DLD1 (cell line): Measurements from ENCODE around the gene ZBTB45.

ENCODE experiments used
- in situ Hi-C: cut with HindIII; loops from 2 replicates; pipeline ENCODE4 v1.10.0; 2017; ENCODE audit warnings: low sequenced_read_pairs

The ZBTB45 gene

GRCh38 chr19:58519355-58520256 lies at the start of gene ZBTB45:
TSS of gene ZBTB45 (minus strand) at chr19:58519810. CDS start at chr19:58517673, 2,137 bp downstream.
- in situ Hi-C loops, result no loop called here

GRCh38 chr19:58568453-58569130 lies 49.0 kb upstream of the ZBTB45 start:
- in situ Hi-C loops, result no loop called here

GRCh38 chr19:58566989-58567388 lies 47.4 kb upstream of the ZBTB45 start:
- in situ Hi-C loops, result no loop called here

GRCh38 chr19:58563823-58564222 lies 44.2 kb upstream of the ZBTB45 start:
- in situ Hi-C loops, result no loop called here

GRCh38 chr19:58563034-58563573 lies 43.5 kb upstream of the ZBTB45 start:
- in situ Hi-C loops, result no loop called here

GRCh38 chr19:58562122-58563033 lies 42.8 kb upstream of the ZBTB45 start:
- in situ Hi-C loops, result no loop called here

GRCh38 chr19:58561373-58562121 lies 41.9 kb upstream of the ZBTB45 start:
- in situ Hi-C loops, result no loop called here

- in situ Hi-C loops, result no loop called here
Observed at GRCh38 chr19:58560921-58561320, 41.3 kb upstream of the ZBTB45 start.

GRCh38 chr19:58560007-58560887 lies 40.6 kb upstream of the ZBTB45 start:
- in situ Hi-C loops, result no loop called here

- in situ Hi-C loops, result no loop called here
Observed at GRCh38 chr19:58559275-58560006, 39.8 kb upstream of the ZBTB45 start.

- in situ Hi-C loops, result no loop called here
Observed at GRCh38 chr19:58558623-58559274, 39.1 kb upstream of the ZBTB45 start.

- in situ Hi-C loops, result no loop called here
Observed at GRCh38 chr19:58558066-58558622, 38.5 kb upstream of the ZBTB45 start, which contains the start of gene UBE2M. TSS of gene UBE2M (minus strand) at chr19:58558611. CDS start at chr19:58558381, 230 bp downstream.

- in situ Hi-C loops, result no loop called here
Observed at GRCh38 chr19:58557221-58558065, 37.8 kb upstream of the ZBTB45 start.

- in situ Hi-C loops, result no loop called here
Observed at GRCh38 chr19:58556622-58557220, 37.1 kb upstream of the ZBTB45 start.

GRCh38 chr19:58555920-58556621 lies 36.5 kb upstream of the ZBTB45 start:
- in situ Hi-C loops, result no loop called here
